Activated gamma-delta T cell treated with anti-CD3 and anti-CD28 coated beads, Interleukin-2, amount 50 U/mL, for 16 hours (primary cell): ENCODE data around the gene RIF1.
"Not testable (repeated sequence)": the region's sequence is repeated elsewhere in the genome, so short reads cannot be mapped to it uniquely, and the experiment has no call there.

ENCODE experiments used
- DNase-seq: peaks from one replicate; pipeline ENCODE4 v3.0.0-alpha.2; 2020; ENCODE audit warnings: low read depth

RIF1 gene

GRCh38 chr2:151417650-151418049, 7.9 kb downstream of the RIF1 start:
- no peak for DNase-seq

GRCh38 chr2:151421681-151422080, 12.0 kb downstream of the RIF1 start:
- not testable (repeated sequence) for DNase-seq

GRCh38 chr2:151422917-151423439, 13.3 kb downstream of the RIF1 start:
- no peak for DNase-seq

GRCh38 chr2:151423760-151424159, 14.1 kb downstream of the RIF1 start:
- DNase-seq: no peak

- DNase-seq: no peak
These were observed 27.9 kb downstream of the RIF1 start for GRCh38 chr2:151437630-151438029.

GRCh38 chr2:151438506-151438905, 28.8 kb downstream of the RIF1 start:
- no peak for DNase-seq

GRCh38 chr2:151439127-151439526, 29.4 kb downstream of the RIF1 start:
- DNase-seq: no peak

- DNase-seq: no peak
These were observed 49.7 kb downstream of the RIF1 start for GRCh38 chr2:151459358-151459757.

- DNase-seq: no peak
These were observed 56.1 kb downstream of the RIF1 start for GRCh38 chr2:151465771-151466170.

GRCh38 chr2:151470556-151470955, 60.9 kb downstream of the RIF1 start:
- DNase-seq: no peak

- DNase-seq: no peak
These were observed 63.3 kb downstream of the RIF1 start for GRCh38 chr2:151472966-151473365.

- DNase-seq: no peak
These were observed 65.4 kb downstream of the RIF1 start for GRCh38 chr2:151475071-151475470.

GRCh38 chr2:151476287-151476686, 66.6 kb downstream of the RIF1 start:
- no peak for DNase-seq

- no peak for DNase-seq
These were observed 68.3 kb downstream of the RIF1 start for GRCh38 chr2:151478011-151478410.

GRCh38 chr2:151481744-151482143, 72.0 kb downstream of the RIF1 start:
- DNase-seq: no peak

GRCh38 chr2:151482171-151482725, 72.5 kb downstream of the RIF1 start:
- no peak for DNase-seq

GRCh38 chr2:151483546-151483945, 73.8 kb downstream of the RIF1 start:
- DNase-seq: no peak

- DNase-seq: no peak
These were observed 74.4 kb downstream of the RIF1 start for GRCh38 chr2:151484100-151484499.

GRCh38 chr2:151486053-151486452, 76.4 kb downstream of the RIF1 start:
- no peak for DNase-seq

- DNase-seq: no peak
These were observed 80.6 kb downstream of the RIF1 start for GRCh38 chr2:151490276-151490675.

GRCh38 chr2:151491496-151491895, 81.8 kb downstream of the RIF1 start:
- DNase-seq: no peak

- no peak for DNase-seq
These were observed 88.5 kb downstream of the RIF1 start for GRCh38 chr2:151498178-151498577.

GRCh38 chr2:151506170-151506569, 96.5 kb downstream of the RIF1 start:
- no peak for DNase-seq

- DNase-seq: no peak
These were observed 98.8 kb downstream of the RIF1 start for GRCh38 chr2:151508519-151508918.

GRCh38 chr2:151518802-151519201, 109.1 kb downstream of the RIF1 start:
- DNase-seq: no peak
